SK-N-SH (cell line): Measurements from ENCODE around the gene TMEM176A.

ENCODE experiments used
- CTCF ChIP-seq: fragments of 200-600 bp; sonication (generic); IDR thresholded peaks from 2 replicates; pipeline ENCODE4 v1.6.1; 2017; ENCODE audit warnings: antibody characterized with exemption, mild to moderate bottlenecking, moderate library complexity
- GABPA ChIP-seq: IDR thresholded peaks from 2 replicates; pipeline ENCODE4 v1.4.0; 2012; ENCODE audit warnings: low read depth, mild to moderate bottlenecking

- TF ChIP-seq GABPA (no peak), CTCF (no peak)
Measured at GRCh38 chr7:150826061-150826849, 25.7 kb downstream of the TMEM176A start.
